ENCODE measurements around the gene DOLPP1. TPM values are rescaled to one million over a fixed set of nuclear protein-coding genes. Genes with fewer than 3 reads are reported as not detected.

Gene DOLPP1
- total and polyA plus RNA-seq, 2 of the 8 experiments (the other 6 are each of a cell fraction or from before 2014, with no cell fraction given), result 36.0 to 45.3 TPM

GRCh38 chr9:129138144-129138462 lies 57.2 kb downstream of the DOLPP1 start:
- no peak for FAIRE-seq
- H3K27ac ChIP-seq (ENCODE audit: low read depth, low read length), result no peak overlapping the region
- H3K9ac ChIP-seq (replicated peaks in 1 of 4; ENCODE audit: extremely low read depth in 1 of 4, low read depth in 3 of 4, low read length in 3 of 4), result no peak overlapping the region

More at GRCh38 chr9:129138144-129138462, 57.2 kb downstream of the DOLPP1 start:
- Histone ChIP-seq H4K5ac (ENCODE audit: insufficient read length, low read depth, low read length) (no peak overlapping the region), H3K4ac (replicated peaks; ENCODE audit: insufficient read length, low read depth, low read length) (no peak overlapping the region), H3K23ac (ENCODE audit: insufficient read length) (no peak overlapping the region), H3K23me2 (ENCODE audit: low read depth, low read length) (peaks cover 11% of the 10 kb centered on the region; the same call in 1 of the 2 replicates), H2AFZ (ENCODE audit: low read length) (no peak overlapping the region), H3K36me3 (ENCODE audit: control insufficient read depth in 2 of 4, insufficient read depth in 4 of 4, low read length in 3 of 4) (peaks cover 2 to 27% (median 16%) of the 10 kb centered on the region in 4 experiments; a peak in 7 of 8 replicates), H3K4me1 (replicated peaks in 1 of 4; ENCODE audit: control insufficient read depth in 3 of 4, insufficient read depth in 4 of 4, low read length in 3 of 4) (peaks cover 23 to 34% (median 29%) of the 10 kb centered on the region in 4 experiments), H3K79me1 (ENCODE audit: low read depth, low read length) (0 out of 2 replicates have a peak, but pooled peaks cover 4% of the 10 kb centered on the region), H3K4me2 (ENCODE audit: insufficient read depth in 1 of 2, low read depth in 2 of 2, low read length in 2 of 2) (no peak overlapping the region), H3K79me2 (ENCODE audit: control insufficient read depth in 1 of 2, insufficient read depth in 2 of 2, low read length in 2 of 2) (peaks cover 2 to 11% of the 10 kb centered on the region in 2 experiments; a peak in 2 of 4 replicates), H4K20me1 (replicated peaks in 1 of 2; ENCODE audit: control insufficient read depth in 1 of 2, insufficient read depth in 2 of 2, low read length in 2 of 2) (peaks cover 0 to 2% of the 10 kb centered on the region in 2 experiments), H2BK12ac (ENCODE audit: low read depth, low read length) (no peak overlapping the region), H2BK20ac (ENCODE audit: low read length) (no peak overlapping the region), H3K4me3 (ENCODE audit: extremely low read depth in 1 of 4, insufficient read depth in 2 of 4, low read depth in 3 of 4, low read length in 4 of 4) (no peak overlapping the region), H3K18ac (ENCODE audit: extremely low read depth, low read length) (no peak overlapping the region), H3K14ac (ENCODE audit: insufficient read length) (no peak overlapping the region), H2BK5ac (ENCODE audit: low read depth, low read length) (no peak overlapping the region), H3K27me3 (replicated peaks in 1 of 4; ENCODE audit: control insufficient read depth in 3 of 4, extremely low read depth in 1 of 4, insufficient read depth in 3 of 4, low read length in 3 of 4) (no peaks in the 10 kb centered on the region), H2BK15ac (ENCODE audit: low read length) (no peak overlapping the region), H4K91ac (replicated peaks; ENCODE audit: insufficient read length, low read length) (no peak overlapping the region), H2AK5ac (ENCODE audit: low read depth, low read length) (no peak overlapping the region), H3K56ac (replicated peaks; ENCODE audit: insufficient read length, low read depth, low read length) (no peak overlapping the region), H3K9me3 (ENCODE audit: insufficient read depth in 2 of 2, low read depth in 1 of 2, low read length in 1 of 2) (no peaks in the 10 kb centered on the region), H4K8ac (ENCODE audit: extremely low read depth, insufficient read depth, low read length) (no peak overlapping the region), H2BK120ac (replicated peaks; ENCODE audit: low read depth, low read length) (no peak overlapping the region)
- DNase-seq (ENCODE audit: low read depth in 1 of 2, low spot score in 2 of 2), result no peak
- ChIA-PET POLR2A (ENCODE audit: partially characterized antibody) (interaction anchor here (1.1 to 3.4 kb wide), 5 partner anchors 8 to 473 kb away, joined by 3 to 28 read pairs (median 6); partner anchors contain the start of gene IER5L), CTCF (ENCODE audit: partially characterized antibody) (interaction anchor here (0.6 to 36.8 kb wide), 27 partner anchors 8 to 485 kb away, joined by 3 to 831 read pairs (median 6); partner anchors contain the start of genes C9orf50, IER5L and NTMT1)
- WGBS, 2 experiments (ENCODE audit: extremely low coverage in 1 of 2, insufficient coverage in 1 of 2, insufficient read length in 1 of 2, insufficient replicate concordance in 2 of 2, low coverage in 1 of 2, low lambda C conversion rate in 2 of 2, missing lambda C conversion rate in 1 of 2), result 89% methylated on average over 9 of the region's 9 CpGs; no CpG with 5 or more reads in 1 of the 2 experiments
- TF ChIP-seq SAP30 (IDR thresholded peaks at IDR 0.05; ENCODE audit: insufficient read depth, insufficient replicate concordance, low read length) (no peak), KDM4A (IDR thresholded peaks at IDR 0.05; ENCODE audit: low read depth, low read length, severe bottlenecking) (no peak), CREB1 (IDR thresholded peaks at IDR 0.05) (no peak), CHD1 (IDR thresholded peaks at IDR 0.05; ENCODE audit: low read depth, low read length) (no peak), RXRA (IDR thresholded peaks at IDR 0.05; ENCODE audit: insufficient read depth, low read depth, low read length) (no peak), TAF1 (IDR thresholded peaks at IDR 0.05; ENCODE audit: low read depth, low read length) (no peak), SIRT6 (IDR thresholded peaks at IDR 0.05; ENCODE audit: low read length) (no peak), SIN3A (conservative IDR thresholded peaks at IDR 0.05 in 1 of 2, IDR thresholded peaks at IDR 0.05 in 1 of 2; ENCODE audit: low read depth in 1 of 2, low read length in 2 of 2) (no peak), TBP (IDR thresholded peaks at IDR 0.05; ENCODE audit: low read depth, low read length) (no peak), ZNF274 (IDR thresholded peaks at IDR 0.05; ENCODE audit: borderline replicate concordance, extremely low read depth, low read length) (no peak)

Data from H1 (cell line).